Activated naive CD4-positive, alpha-beta T cell treated with anti-CD3 and anti-CD28 coated beads, Interleukin-2, amount 50 U/mL, for 72 hours (primary cell): ENCODE results near the gene COG7. TPM values are rescaled to one million over a fixed set of nuclear protein-coding genes. Genes with fewer than 3 reads are reported as not detected.
A peak's percentile ranks its signal among the peaks of the same experiment; 100 is the strongest.
"Not testable (repeated sequence)": the region's sequence is repeated elsewhere in the genome, so short reads cannot be mapped to it uniquely, and the experiment has no call there.

Source experiments
- ATAC-seq, 2 donors: fragments of 150-1000 bp; cut with Tn5 transposase; 2 replicates each; pipeline ENCODE4 v1.10.0; 2021; ENCODE audit warnings: mild to moderate bottlenecking in 2 of 2, moderate library complexity in 2 of 2
- DNase-seq, 2 donors: peaks; one replicate each; pipeline ENCODE4 v3.0.0; 2021 to 2022; ENCODE audit warnings: low spot score in 2 of 2
- H3K27ac Mint-ChIP-seq, 2 donors: one replicate each; pipeline ENCODE4 v1.8.0; 2022; ENCODE audit warnings: mild to moderate bottlenecking in 2 of 2, mixed read lengths in 2 of 2
- H3K36me3 Mint-ChIP-seq, 2 donors: one replicate each; pipeline ENCODE4 v1.8.0; 2022; ENCODE audit warnings: mixed read lengths in 2 of 2
- H3K9me3 Mint-ChIP-seq, 2 donors: one replicate each; pipeline ENCODE4 v1.8.0; 2022; ENCODE audit warnings: mixed read lengths in 2 of 2
- total RNA-seq, 2 donors: library from RNA; stranded (reverse); gene quantifications; one replicate each; pipeline ENCODE4 v1.2.3, GENCODE V29; 2022

COG7 gene
- total RNA-seq, 2 donors from 2014 or later: 24.4 to 30.1 TPM

GRCh38 chr16:23483492-23483891 is 30.5 kb upstream of the COG7 start:
- not testable (repeated sequence) for H3K9me3 Mint-ChIP-seq, DNase-seq, ATAC-seq, H3K36me3 Mint-ChIP-seq
- H3K27ac Mint-ChIP-seq: peak overlapping the region; percentile 24 to 26

GRCh38 chr16:23482778-23483177 is 29.8 kb upstream of the COG7 start:
- peaks cover 0 to 7% of the 10 kb centered on the region in 2 donors for H3K36me3 Mint-ChIP-seq
- H3K27ac Mint-ChIP-seq: peak overlapping the region; percentile 24 to 26
- DNase-seq: no peak
- H3K9me3 Mint-ChIP-seq: no peaks in the 10 kb centered on the region
- peak in 1 of 2 donors; percentile 52 for ATAC-seq

- Mint-ChIP-seq H3K9me3 (no peaks in the 10 kb centered on the region), H3K27ac (peak overlapping the region; percentile 53 to 87), H3K36me3 (no peaks in the 10 kb centered on the region)
- no peak for DNase-seq
- no peak for ATAC-seq
Measured at GRCh38 chr16:23480257-23480656, 27.3 kb upstream of the COG7 start.

- Mint-ChIP-seq H3K9me3 (no peaks in the 10 kb centered on the region), H3K36me3 (no peaks in the 10 kb centered on the region), H3K27ac (peak overlapping the region; percentile 53 to 87)
- DNase-seq (no peak), ATAC-seq (no peak)
Measured at GRCh38 chr16:23479138-23479537, 26.1 kb upstream of the COG7 start.

GRCh38 chr16:23478566-23478965 is 25.6 kb upstream of the COG7 start:
- no peak for ATAC-seq
- no peak for DNase-seq
- H3K36me3 Mint-ChIP-seq: no peaks in the 10 kb centered on the region
- H3K27ac Mint-ChIP-seq: peak overlapping the region in 1 of 2 donors; percentile 53
- no peaks in the 10 kb centered on the region for H3K9me3 Mint-ChIP-seq

- Mint-ChIP-seq H3K27ac (no peak overlapping the region), H3K36me3 (no peaks in the 10 kb centered on the region), H3K9me3 (no peaks in the 10 kb centered on the region)
- DNase-seq (no peak), ATAC-seq (no peak)
Measured at GRCh38 chr16:23476289-23476688, 23.3 kb upstream of the COG7 start.

GRCh38 chr16:23469814-23470213 is 16.8 kb upstream of the COG7 start:
- ATAC-seq (peak in 1 of 2 donors; percentile 43), DNase-seq (no peak)
- Mint-ChIP-seq H3K9me3 (no peaks in the 10 kb centered on the region), H3K27ac (peak overlapping the region; percentile 17 to 38), H3K36me3 (peaks cover 0 to 6% of the 10 kb centered on the region in 2 donors)

GRCh38 chr16:23466162-23466885 is 13.3 kb upstream of the COG7 start:
- ATAC-seq (peak in 1 of 2 donors; percentile 68), DNase-seq (no peak)
- peaks cover 0 to 6% of the 10 kb centered on the region in 2 donors for H3K36me3 Mint-ChIP-seq
- H3K9me3 Mint-ChIP-seq: no peaks in the 10 kb centered on the region
- H3K27ac Mint-ChIP-seq: no peak overlapping the region

GRCh38 chr16:23465179-23465578 is 12.2 kb upstream of the COG7 start:
- ATAC-seq (no peak), DNase-seq (no peak)
- H3K9me3 Mint-ChIP-seq: no peaks in the 10 kb centered on the region
- peak overlapping the region in 1 of 2 donors; percentile 88 for H3K27ac Mint-ChIP-seq
- peaks cover 0 to 6% of the 10 kb centered on the region in 2 donors for H3K36me3 Mint-ChIP-seq

- ATAC-seq: no peak
- peaks cover 0 to under 1% of the 10 kb centered on the region in 2 donors for H3K36me3 Mint-ChIP-seq
- no peak overlapping the region for H3K27ac Mint-ChIP-seq
Measured at GRCh38 chr16:23464196-23464595, 11.2 kb upstream of the COG7 start.

GRCh38 chr16:23462994-23463393 is 10.0 kb upstream of the COG7 start:
- H3K27ac Mint-ChIP-seq, H3K36me3 Mint-ChIP-seq, DNase-seq, ATAC-seq, H3K9me3 Mint-ChIP-seq: not testable (repeated sequence)

More at GRCh38 chr16:23464196-23464595, 11.2 kb upstream of the COG7 start:
- DNase-seq: no peak
- H3K9me3 Mint-ChIP-seq: no peaks in the 10 kb centered on the region

- peak overlapping the region; percentile 95 for H3K27ac Mint-ChIP-seq
- H3K36me3 Mint-ChIP-seq: peaks cover 10 to 11% of the 10 kb centered on the region in 2 donors
- no peak for DNase-seq
- no peak for ATAC-seq
- no peaks in the 10 kb centered on the region for H3K9me3 Mint-ChIP-seq
Measured at GRCh38 chr16:23453338-23454052, 506 bp upstream of the COG7 start.

GRCh38 chr16:23452221-23452571 is 793 bp downstream of the COG7 start:
- peak in 1 of 2 donors; percentile 2 for ATAC-seq

GRCh38 chr16:23448392-23448791 is 4.6 kb downstream of the COG7 start:
- ATAC-seq: no peak
- H3K27ac Mint-ChIP-seq: peak overlapping the region in 1 of 2 donors; percentile 57
- DNase-seq: no peak
- H3K9me3 Mint-ChIP-seq: no peaks in the 10 kb centered on the region
- peaks cover 10 to 11% of the 10 kb centered on the region in 2 donors for H3K36me3 Mint-ChIP-seq

More at GRCh38 chr16:23452221-23452571, 793 bp downstream of the COG7 start:
- no peak for DNase-seq
- Mint-ChIP-seq H3K36me3 (peaks cover 10 to 11% of the 10 kb centered on the region in 2 donors), H3K27ac (peak overlapping the region; percentile 95), H3K9me3 (no peaks in the 10 kb centered on the region)

- DNase-seq, H3K9me3 Mint-ChIP-seq, H3K36me3 Mint-ChIP-seq, ATAC-seq, H3K27ac Mint-ChIP-seq: not testable (repeated sequence)
Measured at GRCh38 chr16:23437542-23437941, 15.4 kb downstream of the COG7 start.

GRCh38 chr16:23436951-23437350 is 16.0 kb downstream of the COG7 start:
- DNase-seq: no peak
- no peak for ATAC-seq
- peak overlapping the region in 1 of 2 donors; percentile 41 for H3K27ac Mint-ChIP-seq
- H3K36me3 Mint-ChIP-seq: no peaks in the 10 kb centered on the region
- H3K9me3 Mint-ChIP-seq: no peaks in the 10 kb centered on the region

- Mint-ChIP-seq H3K27ac (no peak overlapping the region), H3K9me3 (no peaks in the 10 kb centered on the region), H3K36me3 (no peaks in the 10 kb centered on the region)
- peak; percentile 84 to 92 for ATAC-seq
- DNase-seq: peak in 1 of 2 donors; percentile 68
Measured at GRCh38 chr16:23435500-23435899, 17.5 kb downstream of the COG7 start.
